SK-N-SH (cell line): Measurements from ENCODE around the gene SPTBN5. TPM values are rescaled to one million over a fixed set of nuclear protein-coding genes. Genes with fewer than 3 reads are reported as not detected.

ENCODE experiments used
- CTCF ChIA-PET: fragments of 300-600, 350-600 bp; formaldehyde crosslinking; extraction: SDS; loops from one replicate; lab custom pipeline; 2021; lab: Yijun Ruan, JAX
- POLR2A ChIA-PET: fragments of 350-600 bp; sonication (Branson Sonifier 250); formaldehyde crosslinking; extraction: SDS; loops from one replicate; lab custom pipeline; 2020; ENCODE audit warnings: antibody characterized with exemption, inconsistent platforms; lab: Yijun Ruan, JAX
- DNase-seq: peaks from one replicate; pipeline ENCODE4 v3.0.0; 2012
- H2AFZ ChIP-seq: fragments of 200-600 bp; sonication (generic); 2 replicates; pipeline ENCODE4 v1.8.1; 2016; ENCODE audit warnings: antibody characterized with exemption, mild to moderate bottlenecking, low read depth
- H3F3A ChIP-seq: fragments of 200-600 bp; sonication (generic); replicated peaks from 2 replicates; pipeline ENCODE3; 2016; ENCODE audit warnings: antibody characterized with exemption, mild to moderate bottlenecking; ENCODE audit not compliant: insufficient read depth
- H3K27ac ChIP-seq, 2 experiments: fragments of 200-500 bp in 1 of 2; fragments of 200-600 bp in 1 of 2; sonication (Bioruptor generic) in 1 of 2; sonication (generic), shearing (Covaris generic) in 1 of 2; 2 replicates each; pipeline versions ENCODE4 v1.5.1 to v1.6.1; 2014 to 2016; ENCODE audit warnings: low read depth in 2 of 2, inconsistent platforms in 1 of 2, low read length in 1 of 2, mild to moderate bottlenecking in 1 of 2, mixed read lengths in 1 of 2
- H3K27me3 ChIP-seq: fragments of 200-600 bp; sonication (generic), shearing (Covaris generic); 2 replicates; pipeline ENCODE4 v1.6.1; 2016; ENCODE audit warnings: mixed run types; ENCODE audit not compliant: insufficient read depth
- H3K36me3 ChIP-seq, 2 experiments: fragments of 200-500 bp in 1 of 2; fragments of 200-600 bp in 1 of 2; sonication (Bioruptor generic) in 1 of 2; sonication (generic) in 1 of 2; replicated peaks in 1 of 2; 2 replicates each; pipeline versions ENCODE3 to v1.5.1; 2014 to 2016; ENCODE audit warnings: low read length in 1 of 2, mild to moderate bottlenecking in 1 of 2; ENCODE audit not compliant: insufficient read depth in 2 of 2, control insufficient read depth in 1 of 2
- H3K4me1 ChIP-seq, 2 experiments: fragments of 200-500 bp in 1 of 2; fragments of 200-600 bp in 1 of 2; sonication (Bioruptor generic) in 1 of 2; sonication (generic), shearing (Covaris generic) in 1 of 2; 2 replicates each; pipeline versions ENCODE4 v1.5.1 to v1.6.1; 2014 to 2016; ENCODE audit warnings: low read depth in 1 of 2, low read length in 1 of 2, mixed run types in 1 of 2; ENCODE audit not compliant: insufficient read depth in 2 of 2, control insufficient read depth in 1 of 2
- H3K4me2 ChIP-seq: fragments of 200-600 bp; sonication (generic), shearing (Covaris generic); 2 replicates; pipeline ENCODE4 v1.6.1; 2017; ENCODE audit warnings: mixed run types
- H3K4me3 ChIP-seq, 2 experiments: fragments of 200-500 bp in 1 of 2; fragments of 200-600 bp in 1 of 2; sonication (Bioruptor generic) in 1 of 2; sonication (generic), shearing (Covaris generic) in 1 of 2; 2 replicates each; pipeline versions ENCODE4 v1.5.1 to v1.8.1; 2014 to 2016; ENCODE audit warnings: low read depth in 2 of 2, inconsistent platforms in 1 of 2, low read length in 1 of 2, mild to moderate bottlenecking in 1 of 2, mixed read lengths in 1 of 2, moderate library complexity in 1 of 2
- H3K79me2 ChIP-seq: fragments of 200-600 bp; sonication (generic); 2 replicates; pipeline ENCODE4 v1.8.1; 2017; ENCODE audit warnings: mild to moderate bottlenecking; ENCODE audit not compliant: insufficient read depth
- H3K9ac ChIP-seq: fragments of 200-600 bp; sonication (generic); 2 replicates; pipeline ENCODE4 v1.6.1; 2017; ENCODE audit warnings: mixed run types
- H3K9me2 ChIP-seq: fragments of 200-600 bp; sonication (generic); 2 replicates; pipeline ENCODE4 v1.6.1; 2017; ENCODE audit warnings: mixed run types
- H3K9me3 ChIP-seq: fragments of 200-600 bp; sonication (generic); 2 replicates; pipeline ENCODE4 v1.6.1; 2017; ENCODE audit warnings: mixed run types, mild to moderate bottlenecking, moderate library complexity
- H4K20me1 ChIP-seq: fragments of 200-600 bp; sonication (generic); 2 replicates; pipeline ENCODE4 v1.6.1; 2017; ENCODE audit warnings: mild to moderate bottlenecking, mixed run types; ENCODE audit not compliant: insufficient read depth
- FOXJ3 ChIP-seq: sonication (generic); formaldehyde crosslinking; IDR thresholded peaks from 2 replicates; pipeline ENCODE4 v1.5.1; 2020; ENCODE audit warnings: mild to moderate bottlenecking, missing genetic modification reagents
- JUND ChIP-seq: IDR thresholded peaks from 2 replicates; pipeline ENCODE4 v1.4.0; 2012
- MXI1 ChIP-seq: IDR thresholded peaks from 2 replicates; pipeline ENCODE4 v1.6.1; 2012; ENCODE audit warnings: mild to moderate bottlenecking, low read depth, low read length, improper control_type of control experiment
- POLR2AphosphoS5 ChIP-seq: IDR thresholded peaks from 2 replicates; pipeline ENCODE4 v1.6.1; 2012; ENCODE audit warnings: low read depth, low read length
- RAD21 ChIP-seq: IDR thresholded peaks from 2 replicates; pipeline ENCODE4 v1.6.1; 2012; ENCODE audit warnings: mild to moderate bottlenecking, low read length
- RFX5 ChIP-seq: IDR thresholded peaks from 2 replicates; pipeline ENCODE4 v1.6.1; 2012; ENCODE audit warnings: mild to moderate bottlenecking, improper control_type of control experiment, low read length
- RXRA ChIP-seq: IDR thresholded peaks from 2 replicates; pipeline ENCODE4 v1.4.0; 2012; ENCODE audit warnings: low read depth, mild to moderate bottlenecking, borderline replicate concordance
- SMC3 ChIP-seq: IDR thresholded peaks from 2 replicates; pipeline ENCODE4 v1.6.1; 2012; ENCODE audit warnings: low read depth, low read length, improper control_type of control experiment
- WGBS: methylation state at CpG from one replicate; pipeline ENCODE4 v1.1.6; 2017; ENCODE audit warnings: low lambda C conversion rate; 5-methylcytosine and 5-hydroxymethylcytosine counted together
- polyA plus RNA-seq, 3 experiments: library from polyadenylated mRNA; depleted of rRNA; stranded (reverse); fragments of >200 nt; gene quantifications; 2 replicates each; pipeline ENCODE4 v1.2.3, GENCODE V29; 2012
- TF ChIP-seq, protein P1 (sequence below): IDR thresholded peaks from 2 replicates; pipeline ENCODE4; 2012
- TF ChIP-seq, protein P2 (sequence below): fragments of 150-350 bp; IDR thresholded peaks from 2 replicates; pipeline ENCODE4 v1.6.1; 2017; ENCODE audit warnings: antibody characterized with exemption, low read length, low read depth, borderline replicate concordance
- TF ChIP-seq, protein P3 (sequence below): IDR thresholded peaks from 2 replicates; pipeline ENCODE4 v1.4.0; 2012; ENCODE audit warnings: low read depth
- TF ChIP-seq, protein P4 (sequence below): fragments of 200-600 bp; sonication (generic); IDR thresholded peaks from 2 replicates; pipeline ENCODE4 v1.6.1; 2017; ENCODE audit warnings: antibody characterized with exemption, mild to moderate bottlenecking, moderate library complexity
- TF ChIP-seq, protein P5 (sequence below): IDR thresholded peaks from 2 replicates; pipeline ENCODE4 v1.4.0; 2012; ENCODE audit warnings: low read depth, borderline replicate concordance

The SPTBN5 gene
- polyA plus RNA-seq, 1 of the 3 experiments (the other 2 are of a cell fraction): 0.23 TPM

DNA sequence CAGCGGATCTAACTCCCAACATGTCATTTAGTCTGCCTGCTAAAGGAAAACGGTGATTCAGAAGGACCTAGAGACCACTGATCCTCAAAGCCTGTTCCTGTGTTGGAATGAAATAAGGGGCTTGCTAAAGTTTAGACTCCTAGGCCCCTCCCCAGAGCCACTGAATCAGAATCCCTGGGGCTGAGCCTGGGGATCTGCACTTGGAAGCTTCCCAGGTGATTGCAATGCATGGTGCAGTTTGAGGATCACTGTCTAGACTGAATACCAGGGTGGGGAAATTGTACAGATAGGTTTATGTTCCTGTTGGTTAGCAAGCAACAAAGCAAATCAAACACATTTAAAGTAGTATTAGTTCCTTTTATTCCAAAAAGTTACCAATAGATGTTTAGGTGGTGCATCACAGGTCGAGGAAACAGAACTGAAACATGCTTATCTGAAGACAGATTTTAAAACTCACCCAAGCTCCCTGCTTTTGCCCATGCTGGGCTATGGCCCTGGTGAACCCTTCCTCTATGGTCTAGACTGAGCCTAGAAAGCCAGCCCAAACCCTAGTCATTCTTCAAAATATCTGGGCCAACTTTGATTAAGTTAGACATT is 29.6 kb upstream of the SPTBN5 start:
- 98% methylated on average over 3 of the region's 3 CpGs for WGBS

More for the DNA sequence above, 29.6 kb upstream of the SPTBN5 start:
- H3K4me3 ChIP-seq: no peak overlapping the region
- no peaks in the 10 kb centered on the region for H3K27me3 ChIP-seq
- H3K36me3 ChIP-seq: peaks cover 4 to 7% of the 10 kb centered on the region in 2 experiments
- POLR2A ChIA-PET: no interaction called here
- H3K9me2 ChIP-seq: no peaks in the 10 kb centered on the region
- H2AFZ ChIP-seq: no peak overlapping the region
- no peak overlapping the region for H3K9ac ChIP-seq
- H3K4me2 ChIP-seq: no peak overlapping the region
- TF ChIP-seq RAD21 (no peak), MXI1 (no peak), FOXJ3 (CRISPR knock-in tag) (no peak), RXRA (no peak), SMC3 (no peak), POLR2AphosphoS5 (no peak), RFX5 (no peak), JUND (no peak)
- TF ChIP-seq, protein P1, sequence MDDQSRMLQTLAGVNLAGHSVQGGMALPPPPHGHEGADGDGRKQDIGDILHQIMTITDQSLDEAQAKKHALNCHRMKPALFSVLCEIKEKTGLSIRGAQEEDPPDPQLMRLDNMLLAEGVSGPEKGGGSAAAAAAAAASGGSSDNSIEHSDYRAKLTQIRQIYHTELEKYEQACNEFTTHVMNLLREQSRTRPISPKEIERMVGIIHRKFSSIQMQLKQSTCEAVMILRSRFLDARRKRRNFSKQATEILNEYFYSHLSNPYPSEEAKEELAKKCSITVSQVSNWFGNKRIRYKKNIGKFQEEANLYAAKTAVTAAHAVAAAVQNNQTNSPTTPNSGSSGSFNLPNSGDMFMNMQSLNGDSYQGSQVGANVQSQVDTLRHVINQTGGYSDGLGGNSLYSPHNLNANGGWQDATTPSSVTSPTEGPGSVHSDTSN: no peak
- TF ChIP-seq, protein P2, sequence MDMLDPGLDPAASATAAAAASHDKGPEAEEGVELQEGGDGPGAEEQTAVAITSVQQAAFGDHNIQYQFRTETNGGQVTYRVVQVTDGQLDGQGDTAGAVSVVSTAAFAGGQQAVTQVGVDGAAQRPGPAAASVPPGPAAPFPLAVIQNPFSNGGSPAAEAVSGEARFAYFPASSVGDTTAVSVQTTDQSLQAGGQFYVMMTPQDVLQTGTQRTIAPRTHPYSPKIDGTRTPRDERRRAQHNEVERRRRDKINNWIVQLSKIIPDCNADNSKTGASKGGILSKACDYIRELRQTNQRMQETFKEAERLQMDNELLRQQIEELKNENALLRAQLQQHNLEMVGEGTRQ: no peak
- TF ChIP-seq, protein P3, sequence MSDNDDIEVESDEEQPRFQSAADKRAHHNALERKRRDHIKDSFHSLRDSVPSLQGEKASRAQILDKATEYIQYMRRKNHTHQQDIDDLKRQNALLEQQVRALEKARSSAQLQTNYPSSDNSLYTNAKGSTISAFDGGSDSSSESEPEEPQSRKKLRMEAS: no peak
- TF ChIP-seq, protein P4, sequence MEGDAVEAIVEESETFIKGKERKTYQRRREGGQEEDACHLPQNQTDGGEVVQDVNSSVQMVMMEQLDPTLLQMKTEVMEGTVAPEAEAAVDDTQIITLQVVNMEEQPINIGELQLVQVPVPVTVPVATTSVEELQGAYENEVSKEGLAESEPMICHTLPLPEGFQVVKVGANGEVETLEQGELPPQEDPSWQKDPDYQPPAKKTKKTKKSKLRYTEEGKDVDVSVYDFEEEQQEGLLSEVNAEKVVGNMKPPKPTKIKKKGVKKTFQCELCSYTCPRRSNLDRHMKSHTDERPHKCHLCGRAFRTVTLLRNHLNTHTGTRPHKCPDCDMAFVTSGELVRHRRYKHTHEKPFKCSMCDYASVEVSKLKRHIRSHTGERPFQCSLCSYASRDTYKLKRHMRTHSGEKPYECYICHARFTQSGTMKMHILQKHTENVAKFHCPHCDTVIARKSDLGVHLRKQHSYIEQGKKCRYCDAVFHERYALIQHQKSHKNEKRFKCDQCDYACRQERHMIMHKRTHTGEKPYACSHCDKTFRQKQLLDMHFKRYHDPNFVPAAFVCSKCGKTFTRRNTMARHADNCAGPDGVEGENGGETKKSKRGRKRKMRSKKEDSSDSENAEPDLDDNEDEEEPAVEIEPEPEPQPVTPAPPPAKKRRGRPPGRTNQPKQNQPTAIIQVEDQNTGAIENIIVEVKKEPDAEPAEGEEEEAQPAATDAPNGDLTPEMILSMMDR: no peak
- TF ChIP-seq, protein P5, sequence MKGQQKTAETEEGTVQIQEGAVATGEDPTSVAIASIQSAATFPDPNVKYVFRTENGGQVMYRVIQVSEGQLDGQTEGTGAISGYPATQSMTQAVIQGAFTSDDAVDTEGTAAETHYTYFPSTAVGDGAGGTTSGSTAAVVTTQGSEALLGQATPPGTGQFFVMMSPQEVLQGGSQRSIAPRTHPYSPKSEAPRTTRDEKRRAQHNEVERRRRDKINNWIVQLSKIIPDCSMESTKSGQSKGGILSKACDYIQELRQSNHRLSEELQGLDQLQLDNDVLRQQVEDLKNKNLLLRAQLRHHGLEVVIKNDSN: no peak
- TF ChIP-seq, all 33 proteins: peak for 0
- H4K20me1 ChIP-seq: no peaks in the 10 kb centered on the region
- peaks cover 4% of the 10 kb centered on the region; the same call in 1 of the 2 replicates for H3K79me2 ChIP-seq
- DNase-seq: no peak
- H3K27ac ChIP-seq: no peak overlapping the region
- no peaks in the 10 kb centered on the region for H3F3A ChIP-seq
- H3K4me1 ChIP-seq: peaks cover 0 to under 1% of the 10 kb centered on the region in 2 experiments; a peak in 3 of 4 replicates
- no peaks in the 10 kb centered on the region for H3K9me3 ChIP-seq
- CTCF ChIA-PET: interaction anchor here (1.8 kb wide), 1 partner anchor 19 kb away, joined by 7 read pairs; no protein-coding TSS in a partner anchor
